Endothelial cell of umbilical vein (primary cell): ENCODE data around the gene MED25. TPM values are rescaled to one million over a fixed set of nuclear protein-coding genes. Genes with fewer than 3 reads are reported as not detected.

Experiments
- BruUV-seq: library from RNA; stranded (reverse); fragments of 400-500 nt; replicated peaks from 2 replicates; lab custom pipeline; 2021; lab: Mats Ljungman, UMichigan
- CTCF ChIA-PET: fragments of 300-600, 350-600 bp; sonication (Branson Sonifier 250); formaldehyde crosslinking; loops from one replicate; lab custom pipeline; 2021; ENCODE audit warnings: antibody characterized with exemption, inconsistent platforms; lab: Charles Lee
- POLR2A ChIA-PET: fragments of 300-600, 350-600 bp; sonication (Branson Sonifier 250); formaldehyde crosslinking; loops from one replicate; lab custom pipeline; 2021; ENCODE audit warnings: antibody characterized with exemption, inconsistent platforms; lab: Charles Lee
- DNase-seq: peaks from one replicate; pipeline ENCODE4 v3.0.0-alpha.2; 2011; ENCODE audit warnings: low read depth, low spot score
- FAIRE-seq: peaks from 2 replicates; lab custom pipeline; 2011; peaks lifted over from hg19 to GRCh38; lab: Jason Lieb, UNC
- H2AFZ ChIP-seq: 2 replicates; pipeline ENCODE4 v1.6.0; 2012; ENCODE audit warnings: low read depth, low read length, control low read depth, inconsistent platforms
- H3K27ac ChIP-seq: 2 replicates; pipeline ENCODE4 v1.5.1; 2011; ENCODE audit warnings: low read depth, mild to moderate bottlenecking, control low read depth, low read length, moderate library complexity; ENCODE audit not compliant: insufficient read depth
- H3K27me3 ChIP-seq, 2 experiments: 2 replicates each; pipeline versions ENCODE4 v1.6.0 to v1.6.1; 2011; ENCODE audit warnings: low read length in 2 of 2, mixed read lengths in 1 of 2; ENCODE audit not compliant: control insufficient read depth in 2 of 2, insufficient read depth in 2 of 2
- H3K36me3 ChIP-seq, 2 experiments: 2 replicates in 1 of 2; 3 replicates in 1 of 2; pipeline ENCODE4 v1.5.1; 2011; ENCODE audit warnings: low read length in 2 of 2, mild to moderate bottlenecking in 1 of 2, moderate library complexity in 1 of 2; ENCODE audit not compliant: control insufficient read depth in 2 of 2, insufficient read depth in 2 of 2; ENCODE audit errors: extremely low read depth in 1 of 2
- H3K4me1 ChIP-seq: 3 replicates; pipeline ENCODE4 v1.5.1; 2011; ENCODE audit warnings: mild to moderate bottlenecking, low read length; ENCODE audit not compliant: control insufficient read depth, insufficient read depth; ENCODE audit errors: extremely low read depth
- H3K4me2 ChIP-seq: 2 replicates; pipeline ENCODE4 v1.6.1; 2011; ENCODE audit warnings: low read length, control low read depth, mixed read lengths; ENCODE audit not compliant: insufficient read depth
- H3K4me3 ChIP-seq, 3 experiments: fragments of 200-600 bp in 1 of 3; sonication (generic), shearing (Covaris generic) in 1 of 3; replicated peaks in 1 of 3; 2 replicates each; pipeline ENCODE4 v1.5.1; 2011 to 2016; ENCODE audit warnings: control low read depth in 3 of 3, low read length in 3 of 3, mild to moderate bottlenecking in 2 of 3, inconsistent platforms in 1 of 3, low read depth in 1 of 3, moderate library complexity in 1 of 3; ENCODE audit not compliant: insufficient read depth in 1 of 3
- H3K79me2 ChIP-seq: 2 replicates; pipeline ENCODE4 v1.6.0; 2012; ENCODE audit warnings: low read length, inconsistent platforms; ENCODE audit not compliant: control insufficient read depth, insufficient read depth
- H3K9ac ChIP-seq: replicated peaks from 2 replicates; pipeline ENCODE3; 2011; ENCODE audit warnings: low read length, control low read depth; ENCODE audit not compliant: insufficient read depth; ENCODE audit errors: extremely low read depth
- H3K9me1 ChIP-seq: replicated peaks from 3 replicates; pipeline ENCODE4 v1.6.0; 2011; ENCODE audit warnings: mild to moderate bottlenecking, low read length; ENCODE audit not compliant: control insufficient read depth, insufficient read depth; ENCODE audit errors: extremely low read depth
- H3K9me3 ChIP-seq: replicated peaks from 2 replicates; pipeline ENCODE4 v1.5.1; 2012; ENCODE audit warnings: low read length, inconsistent platforms; ENCODE audit not compliant: control insufficient read depth, insufficient read depth
- H4K20me1 ChIP-seq: replicated peaks from 2 replicates; pipeline ENCODE3; 2011; ENCODE audit warnings: mild to moderate bottlenecking, low read length; ENCODE audit not compliant: control insufficient read depth, insufficient read depth; ENCODE audit errors: extremely low read depth
- CTCF ChIP-seq, 2 donors: IDR thresholded peaks; 1 replicate in 1 of 2; 2 replicates in 1 of 2; pipeline ENCODE4 v1.5.1; 2011; ENCODE audit warnings: low read length in 2 of 2, mild to moderate bottlenecking in 2 of 2, moderate library complexity in 2 of 2, control low read depth in 1 of 2, inconsistent platforms in 1 of 2, low read depth in 1 of 2; ENCODE audit not compliant: insufficient read depth in 1 of 2; ENCODE audit errors: extremely low read depth in 1 of 2
- EZH2 ChIP-seq: IDR thresholded peaks from 2 replicates; pipeline ENCODE4 v1.6.1; 2012; ENCODE audit warnings: borderline replicate concordance, low read depth, mild to moderate bottlenecking, moderate library complexity, low read length, inconsistent platforms; ENCODE audit not compliant: severe bottlenecking
- FOS ChIP-seq: IDR thresholded peaks from 2 replicates; pipeline ENCODE4 v1.6.1; 2011; ENCODE audit warnings: mild to moderate bottlenecking, low read length, moderate library complexity, borderline replicate concordance; ENCODE audit not compliant: insufficient read depth
- GATA2 ChIP-seq: IDR thresholded peaks from 2 replicates; pipeline ENCODE4 v1.7.0; 2011; ENCODE audit warnings: low read depth, mild to moderate bottlenecking, moderate library complexity, mixed read lengths, low read length; ENCODE audit not compliant: insufficient read length, insufficient read depth
- JUN ChIP-seq: IDR thresholded peaks from 2 replicates; pipeline ENCODE4 v1.6.1; 2011; ENCODE audit warnings: borderline replicate concordance, low read depth; ENCODE audit not compliant: insufficient read length, insufficient read depth
- MAX ChIP-seq: IDR thresholded peaks from 2 replicates; pipeline ENCODE4 v1.6.1; 2011; ENCODE audit not compliant: insufficient read depth, insufficient read length
- MYC ChIP-seq: IDR thresholded peaks from one replicate; pipeline ENCODE4 v1.6.1; 2011; ENCODE audit warnings: mild to moderate bottlenecking, low read depth, low read length
- POLR2A ChIP-seq: IDR thresholded peaks from 2 replicates; pipeline ENCODE4 v1.6.1; 2012; ENCODE audit warnings: low read depth, mild to moderate bottlenecking, control low read depth, low read length
- POLR2AphosphoS5 ChIP-seq: IDR thresholded peaks from 2 replicates; pipeline ENCODE4 v1.6.1; 2012; ENCODE audit warnings: low read depth, mild to moderate bottlenecking, control low read depth, low read length, moderate library complexity; ENCODE audit not compliant: insufficient read depth
- dilution Hi-C: fragments of 300-500 bp; cut with MboI; formaldehyde crosslinking; loops from one replicate; pipeline ENCODE4 v1.15.0; 2019; ENCODE audit warnings: low sequenced_read_pairs; ENCODE audit not compliant: extremely low pct_ligation_motif_present
- intact Hi-C: fragments of 100-400 bp; cut with micrococcal nuclease; formaldehyde crosslinking; loops from one replicate; pipeline ENCODE4 v1.10.0; 2022
- polyA plus RNA-seq, 4 experiments: library from polyadenylated mRNA; depleted of rRNA in 3 of 4; stranded (reverse) in 3 of 4; unstranded in 1 of 4; fragments of >200 nt; gene quantifications; 2 replicates each; pipeline versions ENCODE4 v1.2.1 to v1.2.3, GENCODE V29; 2011 to 2012; ENCODE audit warnings: missing spikeins in 1 of 4
- total RNA-seq: library from RNA; stranded (reverse); gene quantifications from 2 replicates; pipeline ENCODE4 v1.2.3, GENCODE V29; 2021

Gene MED25
- total and polyA plus RNA-seq, 2 donors (not counting 3 experiments of a cell fraction or from before 2014, with no cell fraction given): 31.7 to 62.9 TPM

GRCh38 chr19:49850221-49850486 lies 32.1 kb downstream of the MED25 start:
- Histone ChIP-seq H3K4me2 (peak overlapping the region; percentile 72), H4K20me1 (no peaks in the 10 kb centered on the region), H2AFZ (no peak overlapping the region), H3K4me3 (peak overlapping the region in 2 of 3 experiments; percentile 20 to 49), H3K79me2 (peaks cover 25% of the 10 kb centered on the region), H3K9me3 (no peaks in the 10 kb centered on the region), H3K36me3 (peaks cover 0 to 7% of the 10 kb centered on the region in 2 experiments), H3K9me1 (no peaks in the 10 kb centered on the region), H3K27ac (no peak overlapping the region), H3K9ac (no peak overlapping the region), H3K27me3 (no peaks in the 10 kb centered on the region), H3K4me1 (peaks cover 24% of the 10 kb centered on the region)
- intact Hi-C loops: loop anchor here (1.0 kb wide), 4 partner anchors 17 to 84 kb away; partner anchors contain the start of genes FUZ and PNKP
- CTCF ChIA-PET: interaction anchor here (0.8 to 1.8 kb wide), 6 partner anchors 15 to 128 kb away, joined by 3 to 15 read pairs (median 4); partner anchors contain the start of genes FUZ and MED25
- no peak for DNase-seq
- FAIRE-seq: no peak
- dilution Hi-C loops: no loop called here
- POLR2A ChIA-PET: interaction anchor here (0.6 to 1.2 kb wide), 2 partner anchors 19 to 79 kb away, joined by 5 to 6 read pairs; no protein-coding TSS in a partner anchor
- no peak for TF ChIP-seq FOS
- TF ChIP-seq GATA2: no peak
- TF ChIP-seq POLR2AphosphoS5: no peak
- no peak for TF ChIP-seq POLR2A
- TF ChIP-seq EZH2: no peak
- TF ChIP-seq CTCF (IDR thresholded peaks at IDR 0.05; ENCODE audit: extremely low read depth in 1 of 2, insufficient read depth in 1 of 2, low read depth in 1 of 2, low read length in 2 of 2): no peak
- no peak for TF ChIP-seq MYC
- TF ChIP-seq MAX: no peak
- no peak for TF ChIP-seq JUN
- no TSS peak for BruUV-seq
